Suprapubic skin (tissue), 4 donors: Measurements from ENCODE around the gene GLUL.

ENCODE experiments used
- EP300 ChIP-seq: sonication (generic); formaldehyde crosslinking; IDR thresholded peaks from one replicate; pipeline ENCODE4 v1.6.1; 2017; ENCODE audit warnings: antibody characterized with exemption
- POLR2A ChIP-seq, 2 donors: fragments of 450-650 bp; IDR thresholded peaks; one replicate each; pipeline ENCODE4 v1.6.1; 2017; ENCODE audit warnings: antibody characterized with exemption in 2 of 2, mild to moderate bottlenecking in 2 of 2, moderate library complexity in 2 of 2
- POLR2AphosphoS5 ChIP-seq, 3 donors: sonication (generic); formaldehyde crosslinking; IDR thresholded peaks; one replicate each; pipeline ENCODE4 v1.6.1; 2017; ENCODE audit warnings: antibody characterized with exemption in 3 of 3
- TF ChIP-seq, protein P1 (sequence below), 2 donors: fragments of 200-600 bp in 1 of 2; fragments of 450-650 bp in 1 of 2; sonication (generic) in 1 of 2; IDR thresholded peaks; one replicate each; pipeline ENCODE4 v1.5.1; 2016 to 2019; ENCODE audit warnings: antibody characterized with exemption in 2 of 2, mild to moderate bottlenecking in 1 of 2, moderate library complexity in 1 of 2

DNA sequence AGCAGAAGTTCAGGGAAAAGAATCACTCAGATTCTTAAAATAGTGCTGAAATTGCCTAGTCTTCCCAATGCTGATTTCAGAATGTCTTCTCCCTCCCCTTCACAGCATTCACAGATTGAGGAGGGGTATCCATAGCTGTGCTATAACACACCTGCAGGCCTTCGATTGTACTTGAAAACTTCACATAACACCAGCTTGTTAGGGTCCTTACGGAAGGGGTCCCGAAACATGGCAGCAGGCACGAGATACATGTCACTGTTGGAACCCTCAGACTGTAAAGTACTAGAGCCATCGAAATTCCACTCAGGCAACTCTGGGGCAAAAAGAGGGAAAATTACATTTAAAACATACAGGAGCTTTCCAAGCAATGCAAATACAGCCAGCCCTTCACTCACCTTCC, 4.6 kb downstream of the GLUL start:
- TF ChIP-seq, protein P1, sequence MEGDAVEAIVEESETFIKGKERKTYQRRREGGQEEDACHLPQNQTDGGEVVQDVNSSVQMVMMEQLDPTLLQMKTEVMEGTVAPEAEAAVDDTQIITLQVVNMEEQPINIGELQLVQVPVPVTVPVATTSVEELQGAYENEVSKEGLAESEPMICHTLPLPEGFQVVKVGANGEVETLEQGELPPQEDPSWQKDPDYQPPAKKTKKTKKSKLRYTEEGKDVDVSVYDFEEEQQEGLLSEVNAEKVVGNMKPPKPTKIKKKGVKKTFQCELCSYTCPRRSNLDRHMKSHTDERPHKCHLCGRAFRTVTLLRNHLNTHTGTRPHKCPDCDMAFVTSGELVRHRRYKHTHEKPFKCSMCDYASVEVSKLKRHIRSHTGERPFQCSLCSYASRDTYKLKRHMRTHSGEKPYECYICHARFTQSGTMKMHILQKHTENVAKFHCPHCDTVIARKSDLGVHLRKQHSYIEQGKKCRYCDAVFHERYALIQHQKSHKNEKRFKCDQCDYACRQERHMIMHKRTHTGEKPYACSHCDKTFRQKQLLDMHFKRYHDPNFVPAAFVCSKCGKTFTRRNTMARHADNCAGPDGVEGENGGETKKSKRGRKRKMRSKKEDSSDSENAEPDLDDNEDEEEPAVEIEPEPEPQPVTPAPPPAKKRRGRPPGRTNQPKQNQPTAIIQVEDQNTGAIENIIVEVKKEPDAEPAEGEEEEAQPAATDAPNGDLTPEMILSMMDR (IDR thresholded peaks at IDR 0.05), result no peak
- TF ChIP-seq POLR2A (IDR thresholded peaks at IDR 0.05) (no peak), POLR2AphosphoS5 (IDR thresholded peaks at IDR 0.05) (no peak), EP300 (no peak)
